K562 (cell line): Measurements from ENCODE around the gene ADK. TPM values are rescaled to one million over a fixed set of nuclear protein-coding genes. Genes with fewer than 3 reads are reported as not detected.

ENCODE experiments used
- ATAC-seq: fragments of 200-7000 bp; cut with Tn5 transposase; 3 replicates; pipeline ENCODE4 v1.9.1; 2020; ENCODE audit warnings: moderate library complexity
- BruUV-seq: library from RNA; stranded (reverse); fragments of 400-500 nt; replicated peaks from 2 replicates; lab custom pipeline; 2021; lab: Mats Ljungman, UMichigan
- CTCF ChIA-PET: fragments of 300-600 bp; formaldehyde crosslinking; extraction: SDS; loops from one replicate; lab custom pipeline; 2021; ENCODE audit warnings: low intra/inter-chr PET ratio; lab: Yijun Ruan, JAX
- POLR2A ChIA-PET: fragments of 300-600, 350-650 bp; sonication (Branson Sonifier 250); formaldehyde crosslinking; extraction: SDS; loops from one replicate; lab custom pipeline; 2021; ENCODE audit warnings: antibody characterized with exemption, inconsistent platforms; lab: Yijun Ruan, JAX
- DNase-seq, 4 experiments: peaks; one replicate each; pipeline versions ENCODE4 v3.0.0 to v3.0.0-alpha.2; 2011 to 2018; ENCODE audit warnings: low spot score in 3 of 4, mixed read lengths in 3 of 4; ENCODE audit errors: extremely low read depth in 1 of 4
- FAIRE-seq: peaks from 2 replicates; lab custom pipeline; 2011; peaks lifted over from hg19 to GRCh38; lab: Jason Lieb, UNC
- H2AFZ ChIP-seq: 2 replicates; pipeline ENCODE4 v1.6.0; 2011; ENCODE audit warnings: low read depth, low read length, control low read depth, inconsistent platforms
- H3K27ac ChIP-seq: fragments of 200-600 bp; 3 replicates; pipeline ENCODE4 v1.8.0; 2011; ENCODE audit warnings: low read depth, mild to moderate bottlenecking, control low read depth, inconsistent platforms, low read length, moderate library complexity, mixed read lengths; ENCODE audit errors: extremely low read depth
- H3K27me3 ChIP-seq, 2 experiments: fragments of 300-600 bp in 1 of 2; 2 replicates in 1 of 2; 3 replicates in 1 of 2; pipeline versions ENCODE4 v1.6.0 to v1.8.0; 2011; ENCODE audit warnings: inconsistent platforms in 2 of 2, low read length in 2 of 2, mild to moderate bottlenecking in 1 of 2, mixed read lengths in 1 of 2, moderate library complexity in 1 of 2; ENCODE audit not compliant: control insufficient read depth in 2 of 2, insufficient read depth in 2 of 2
- H3K36me3 ChIP-seq: fragments of 300-600 bp; 3 replicates; pipeline ENCODE4 v1.8.0; 2011; ENCODE audit warnings: mild to moderate bottlenecking, low read length, inconsistent platforms; ENCODE audit not compliant: control insufficient read depth, insufficient read depth
- H3K4me1 ChIP-seq, 2 experiments: fragments of 200-600 bp in 1 of 2; replicated peaks in 1 of 2; 2 replicates in 1 of 2; 3 replicates in 1 of 2; pipeline versions ENCODE4 v1.5.1 to v1.8.0; 2011; ENCODE audit warnings: inconsistent platforms in 2 of 2, low read length in 2 of 2, mild to moderate bottlenecking in 1 of 2, mixed read lengths in 1 of 2, moderate library complexity in 1 of 2; ENCODE audit not compliant: control insufficient read depth in 2 of 2, insufficient read depth in 2 of 2
- H3K4me2 ChIP-seq: 2 replicates; pipeline ENCODE4 v1.6.1; 2011; ENCODE audit warnings: low read length, control low read depth, inconsistent platforms, mixed read lengths; ENCODE audit not compliant: insufficient read depth
- H3K4me3 ChIP-seq: fragments of 200-600 bp; sonication (generic), shearing (Covaris generic); 2 replicates; pipeline ENCODE4 v1.5.1; 2016; ENCODE audit warnings: control low read depth, inconsistent platforms
- H3K79me2 ChIP-seq: fragments of 200-600 bp; 3 replicates; pipeline ENCODE4 v1.8.0; 2011; ENCODE audit warnings: low read length, inconsistent platforms; ENCODE audit not compliant: control insufficient read depth, insufficient read depth
- H3K9ac ChIP-seq, 2 experiments: 2 replicates each; pipeline versions ENCODE4 v1.6.0 to v1.6.1; 2011; ENCODE audit warnings: low read depth in 2 of 2, low read length in 2 of 2, control low read depth in 1 of 2, inconsistent platforms in 1 of 2, mild to moderate bottlenecking in 1 of 2, mixed read lengths in 1 of 2; ENCODE audit not compliant: insufficient read depth in 1 of 2
- H3K9me1 ChIP-seq: one replicate; pipeline ENCODE4 v1.6.0; 2011; ENCODE audit warnings: inconsistent platforms, mild to moderate bottlenecking, low read length, moderate library complexity; ENCODE audit not compliant: control insufficient read depth, insufficient read depth
- H3K9me3 ChIP-seq: replicated peaks from 2 replicates; pipeline ENCODE4 v1.5.1; 2011; ENCODE audit warnings: low read depth, low read length, inconsistent platforms; ENCODE audit not compliant: control insufficient read depth, insufficient read depth
- H4K20me1 ChIP-seq: replicated peaks from 2 replicates; pipeline ENCODE4 v1.6.1; 2011; ENCODE audit warnings: low read length, inconsistent platforms, mixed read lengths; ENCODE audit not compliant: control insufficient read depth, insufficient read depth
- C11orf30 ChIP-seq: fragments of 450-650 bp; IDR thresholded peaks from 2 replicates; pipeline ENCODE4 v1.6.1; 2016; ENCODE audit warnings: low read depth, mild to moderate bottlenecking
- MCM7 ChIP-seq, 2 experiments: fragments of 450-650 bp; IDR thresholded peaks; 2 replicates each; pipeline ENCODE4 v1.6.1; 2016 to 2018
- RB1 ChIP-seq: fragments of 450-650 bp; IDR thresholded peaks from 2 replicates; pipeline ENCODE4 v1.6.1; 2017; ENCODE audit warnings: low read depth, mild to moderate bottlenecking
- ZBTB43 ChIP-seq: sonication (generic); formaldehyde crosslinking; IDR thresholded peaks from 2 replicates; pipeline ENCODE4 v1.8.0; 2023; ENCODE audit warnings: mild to moderate bottlenecking, missing genetic modification reagents
- ZSCAN29 ChIP-seq: fragments of 450-650 bp; IDR thresholded peaks from 2 replicates; pipeline ENCODE4 v1.6.1; 2017
- WGBS: fragments of 100-300 bp; shearing (Covaris generic); methylation state at CpG from one replicate; pipeline ENCODE4 v1.1.6; 2016; ENCODE audit warnings: low coverage, mixed read lengths; ENCODE audit not compliant: insufficient coverage; ENCODE audit errors: missing lambda C conversion rate; 5-methylcytosine and 5-hydroxymethylcytosine counted together
- in situ Hi-C: fragments of 300-500 bp; cut with MboI; formaldehyde crosslinking; loops from 4 replicates; pipeline ENCODE4 v1.15.0; 2018; ENCODE audit warnings: inconsistent platforms, mixed read lengths
- intact Hi-C: fragments of 100-400 bp; cut with micrococcal nuclease; formaldehyde crosslinking; loops from 2 replicates; pipeline ENCODE4 v1.14.2; 2022
- polyA plus RNA-seq, 8 experiments: library from polyadenylated mRNA; depleted of rRNA in 4 of 8; stranded (reverse) in 5 of 8; unstranded in 3 of 8; fragments of >200 nt; fragmentation: Nextera tagmentation in 2 of 8; fragmentation: Illumina TruSeq in 1 of 8; extraction: Ambion mirVana in 2 of 8; extraction: Trizol in 1 of 8; gene quantifications; 2 replicates each; pipeline versions ENCODE4 v1.2.1 to v1.2.3, GENCODE V29; 2011 to 2014; ENCODE audit warnings: inconsistent platforms in 1 of 8, missing spikeins in 1 of 8
- total RNA-seq, 7 experiments: library from RNA; depleted of rRNA in 6 of 7; stranded (reverse); fragments of >200 nt in 6 of 7; fragmentation: Illumina TruSeq in 2 of 7; extraction: Trizol in 2 of 7; gene quantifications; 2 replicates each; pipeline versions ENCODE4 v1.2.1 to v1.2.3, GENCODE V29; 2011 to 2021; ENCODE audit warnings: low replicate concordance in 1 of 7
- TF ChIP-seq, protein P1 (sequence below): conservative IDR thresholded peaks from 2 replicates; pipeline ENCODE4 v1.6.1; 2011; ENCODE audit warnings: low read depth, mild to moderate bottlenecking, low read length; ENCODE audit not compliant: control insufficient read depth

The ADK gene
- total and polyA plus RNA-seq, 9 of the 15 experiments (the other 6 are each of a cell fraction or from before 2014, with no cell fraction given): 54.2 to 97.8 (median 73.6) TPM

GRCh38 chr10:74244097-74244685 lies 93.2 kb downstream of the ADK start (continued):
- TF ChIP-seq ZBTB43: no peak
- no peak for TF ChIP-seq RB1
- no peak for TF ChIP-seq ZSCAN29
- TF ChIP-seq, protein P1, sequence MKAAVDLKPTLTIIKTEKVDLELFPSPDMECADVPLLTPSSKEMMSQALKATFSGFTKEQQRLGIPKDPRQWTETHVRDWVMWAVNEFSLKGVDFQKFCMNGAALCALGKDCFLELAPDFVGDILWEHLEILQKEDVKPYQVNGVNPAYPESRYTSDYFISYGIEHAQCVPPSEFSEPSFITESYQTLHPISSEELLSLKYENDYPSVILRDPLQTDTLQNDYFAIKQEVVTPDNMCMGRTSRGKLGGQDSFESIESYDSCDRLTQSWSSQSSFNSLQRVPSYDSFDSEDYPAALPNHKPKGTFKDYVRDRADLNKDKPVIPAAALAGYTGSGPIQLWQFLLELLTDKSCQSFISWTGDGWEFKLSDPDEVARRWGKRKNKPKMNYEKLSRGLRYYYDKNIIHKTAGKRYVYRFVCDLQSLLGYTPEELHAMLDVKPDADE: no peak
- TF ChIP-seq MCM7 (IDR thresholded peaks at IDR 0.05): no peak

GRCh38 chr10:74244807-74245206 lies 93.8 kb downstream of the ADK start:
- in situ Hi-C loops: loop anchor here (5.0 to 10.0 kb wide), 2 partner anchors 852 to 990 kb away; partner anchors contain the start of gene COMTD1
- no peak for TF ChIP-seq C11orf30

More at GRCh38 chr10:74244807-74245206, 93.8 kb downstream of the ADK start:
- Histone ChIP-seq H3K79me2 (peaks cover 10% of the 10 kb centered on the region; the same call in 2 of the 3 replicates), H3K4me3 (no peak overlapping the region), H3K27ac (no peak overlapping the region), H2AFZ (no peak overlapping the region), H3K9me3 (no peaks in the 10 kb centered on the region), H3K9ac (no peak overlapping the region), H3K4me2 (no peak overlapping the region), H3K9me1 (no peaks in the 10 kb centered on the region), H3K4me1 (peaks cover 6 to 13% of the 10 kb centered on the region in 2 experiments; a peak in 2 of 5 replicates), H3K36me3 (peaks cover 13% of the 10 kb centered on the region; the same call in 1 of the 3 replicates), H4K20me1 (no peaks in the 10 kb centered on the region), H3K27me3 (no peaks in the 10 kb centered on the region)
- CTCF ChIA-PET: interaction anchor here (0.8 to 4.6 kb wide), 6 partner anchors 10 to 991 kb away, joined by 3 to 68 read pairs (median 17); partner anchors contain the start of gene COMTD1
- POLR2A ChIA-PET: interaction anchor here (1.3 kb wide), 2 partner anchors 8 to 995 kb away, joined by 3 to 4 read pairs; no protein-coding TSS in a partner anchor
- no peak for DNase-seq
- BruUV-seq: no TSS peak
- WGBS: 85% methylated on average over 2 of the region's 2 CpGs
- no peak for FAIRE-seq
- intact Hi-C loops: loop anchor here (5.0 kb wide), 3 partner anchors 777 to 992 kb away; partner anchors contain the start of gene COMTD1
- ATAC-seq: no peak
